GM23248 (cell line): Measurements from ENCODE around the gene CCND1. TPM values are rescaled to one million over a fixed set of nuclear protein-coding genes. Genes with fewer than 3 reads are reported as not detected.

Experiments used
- DNase-seq: peaks from one replicate; pipeline ENCODE4 v3.0.0-alpha.2; 2015
- H2AFZ ChIP-seq: fragments of 200-600 bp; sonication (generic); 2 replicates; pipeline ENCODE4 v1.6.1; 2016; ENCODE audit warnings: antibody characterized with exemption
- H3F3A ChIP-seq: fragments of 200-600 bp; sonication (generic); 2 replicates; pipeline ENCODE4 v1.6.1; 2016; ENCODE audit warnings: mild to moderate bottlenecking, antibody characterized with exemption, mixed run types; ENCODE audit not compliant: insufficient read depth
- H3K27ac ChIP-seq: fragments of 200-600 bp; sonication (generic); 2 replicates; pipeline ENCODE4 v1.5.1; 2016; ENCODE audit warnings: mild to moderate bottlenecking
- H3K27me3 ChIP-seq: fragments of 200-600 bp; sonication (generic); replicated peaks from 2 replicates; pipeline ENCODE4 v1.6.1; 2016; ENCODE audit warnings: mild to moderate bottlenecking; ENCODE audit not compliant: insufficient read depth
- H3K36me3 ChIP-seq: fragments of 200-600 bp; sonication (generic); 2 replicates; pipeline ENCODE4 v1.6.1; 2016; ENCODE audit warnings: low read depth, mild to moderate bottlenecking
- H3K4me1 ChIP-seq: fragments of 200-600 bp; sonication (generic); 2 replicates; pipeline ENCODE4 v1.6.1; 2016; ENCODE audit warnings: mild to moderate bottlenecking; ENCODE audit not compliant: insufficient read depth
- H3K4me2 ChIP-seq: fragments of 200-600 bp; sonication (generic); one replicate; pipeline ENCODE4 v1.6.1; 2016; ENCODE audit warnings: mild to moderate bottlenecking; ENCODE audit not compliant: unreplicated experiment
- H3K4me3 ChIP-seq: fragments of 200-600 bp; sonication (generic); 2 replicates; pipeline ENCODE4 v1.5.1; 2016; ENCODE audit warnings: mild to moderate bottlenecking
- H3K79me2 ChIP-seq: fragments of 200-600 bp; sonication (generic); 2 replicates; pipeline ENCODE4 v1.6.1; 2016; ENCODE audit warnings: mild to moderate bottlenecking; ENCODE audit not compliant: insufficient read depth
- H3K9ac ChIP-seq: fragments of 200-600 bp; sonication (generic); 2 replicates; pipeline ENCODE4 v1.6.1; 2016; ENCODE audit warnings: mild to moderate bottlenecking
- H3K9me2 ChIP-seq: fragments of 200-600 bp; sonication (generic); 2 replicates; pipeline ENCODE4 v1.6.1; 2016; ENCODE audit warnings: mixed run types, mild to moderate bottlenecking, moderate library complexity; ENCODE audit not compliant: insufficient read depth
- H3K9me3 ChIP-seq: fragments of 200-600 bp; sonication (generic); one replicate; pipeline ENCODE4 v1.6.1; 2017; ENCODE audit warnings: low read depth
- H4K20me1 ChIP-seq: fragments of 200-600 bp; sonication (generic); 2 replicates; pipeline ENCODE4 v1.6.0; 2016; ENCODE audit not compliant: insufficient read depth
- EZH2 ChIP-seq: fragments of 200-600 bp; sonication (generic); IDR thresholded peaks from 2 replicates; pipeline ENCODE4 v1.6.1; 2018; ENCODE audit warnings: antibody characterized with exemption, mild to moderate bottlenecking; ENCODE audit not compliant: insufficient read depth, poor library complexity, severe bottlenecking
- EZH2phosphoT487 ChIP-seq: fragments of 200-600 bp; sonication (generic); IDR thresholded peaks from 2 replicates; pipeline ENCODE4 v1.6.1; 2018; ENCODE audit warnings: antibody characterized with exemption, moderate library complexity, mild to moderate bottlenecking, low read depth; ENCODE audit not compliant: insufficient read depth
- WGBS, 2 experiments: methylation state at CpG; one replicate each; pipeline ENCODE4 v1.1.6; 2015 to 2017; ENCODE audit warnings: low lambda C conversion rate in 2 of 2, low coverage in 1 of 2; ENCODE audit errors: missing lambda C conversion rate in 2 of 2; 5-methylcytosine and 5-hydroxymethylcytosine counted together
- in situ Hi-C: fragments of 300-500 bp; cut with MboI; formaldehyde crosslinking; loops from 2 replicates; pipeline ENCODE4 v1.15.0; 2020
- polyA plus RNA-seq: library from polyadenylated mRNA; unstranded; fragments of >200 nt; fragmentation: Nextera tagmentation; extraction: Ambion mirVana; gene quantifications from 2 replicates; pipeline ENCODE4 v1.2.1, GENCODE V29; 2016
- total RNA-seq: library from RNA; depleted of rRNA; stranded (reverse); fragments of >200 nt; shearing (Covaris generic); gene quantifications from 2 replicates; pipeline ENCODE4 v1.2.3, GENCODE V29; 2014

The CCND1 gene
- total and polyA plus RNA-seq, 2 experiments from 2014 or later: 695 to 1,097 TPM

DNA sequence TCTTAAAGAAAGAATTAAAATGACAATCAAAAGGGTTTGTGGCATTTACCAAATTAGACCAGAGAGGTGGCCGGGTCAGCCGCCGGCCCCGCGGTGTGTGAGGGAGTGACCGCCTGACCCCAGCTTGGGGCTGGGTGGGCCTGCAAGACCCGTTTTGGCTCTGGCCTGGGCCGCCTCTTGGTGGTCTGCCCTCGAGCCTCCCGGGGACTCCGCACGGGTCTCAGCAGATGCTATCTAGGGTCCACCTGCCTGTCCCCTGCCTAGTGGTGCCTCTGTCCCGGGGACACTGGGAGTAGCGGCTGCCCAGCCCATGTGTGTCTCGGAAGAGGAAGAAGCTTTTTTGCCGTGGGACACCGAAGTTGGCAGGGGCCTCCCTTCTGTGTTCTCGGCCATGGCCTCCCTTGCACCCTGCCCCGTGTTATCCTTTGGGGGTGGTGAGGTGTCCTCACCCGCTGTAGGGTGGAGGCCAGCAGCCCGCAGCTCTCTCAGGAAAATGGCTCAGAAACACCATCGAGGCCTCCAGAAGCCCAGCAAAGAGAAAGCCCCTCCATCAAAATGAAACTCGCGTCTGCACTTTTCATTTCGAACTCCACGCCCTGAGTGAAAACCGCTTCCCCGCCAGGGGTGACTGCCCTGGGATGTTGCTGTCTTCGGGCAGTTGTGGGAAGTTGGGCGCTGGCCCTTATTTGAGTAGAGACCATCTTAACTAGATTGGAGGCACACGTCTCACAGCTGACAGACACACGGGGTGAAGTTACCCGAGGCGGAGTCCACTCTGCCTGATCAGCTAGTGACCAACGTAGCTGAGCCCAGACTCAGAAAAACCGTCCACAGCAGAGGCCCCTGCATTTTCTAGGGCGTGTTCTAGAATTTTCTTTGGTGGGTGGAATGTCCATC lies 8.0 kb downstream of the CCND1 start:
- Histone ChIP-seq H3K4me2 (no peak overlapping the region), H3K4me1 (peaks cover 5% of the 10 kb centered on the region; the same call in 1 of the 2 replicates), H3K9ac (no peak overlapping the region), H3K4me3 (no peak overlapping the region), H3K27ac (0 out of 2 replicates have a peak overlapping the region, but pooled peaks have one; percentile 21), H2AFZ (no peak overlapping the region), H3K9me2 (no peaks in the 10 kb centered on the region), H3F3A (peaks cover 85% of the 10 kb centered on the region), H3K9me3 (no peaks in the 10 kb centered on the region), H4K20me1 (peaks cover 11% of the 10 kb centered on the region), H3K27me3 (no peaks in the 10 kb centered on the region), H3K79me2 (peaks cover 71% of the 10 kb centered on the region), H3K36me3 (peaks cover 83% of the 10 kb centered on the region)
- TF ChIP-seq EZH2phosphoT487 (no peak), EZH2 (no peak)
- 93 to 94% methylated on average over 33 to 37 of the region's 37 CpGs for WGBS, 2 experiments
- peak; percentile 21 for DNase-seq
- in situ Hi-C loops: no loop called here

DNA sequence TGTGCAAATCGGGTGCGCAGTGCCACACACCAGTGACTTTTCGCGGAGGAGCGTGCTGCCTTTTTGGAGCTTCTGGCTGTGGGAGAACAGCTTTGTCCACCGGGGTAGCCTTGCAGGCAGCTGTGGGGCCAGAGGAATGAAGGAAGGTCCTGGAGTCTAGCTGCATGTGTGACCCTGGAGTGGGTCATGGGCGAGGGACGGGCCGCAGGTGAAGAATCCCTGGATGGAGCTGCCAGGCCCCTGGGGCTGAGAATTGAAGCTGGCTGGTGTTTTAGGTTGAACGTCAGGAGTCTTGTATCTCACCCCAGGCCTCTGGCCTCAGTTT lies 8.6 kb downstream of the CCND1 start:
- Histone ChIP-seq H3K9ac (no peak overlapping the region), H3K9me3 (no peaks in the 10 kb centered on the region), H3K79me2 (peaks cover 65% of the 10 kb centered on the region), H3K27me3 (no peaks in the 10 kb centered on the region), H3K36me3 (peaks cover 87% of the 10 kb centered on the region), H3K27ac (0 out of 2 replicates have a peak overlapping the region, but pooled peaks have one; percentile 15), H3F3A (peaks cover 90% of the 10 kb centered on the region), H3K4me2 (no peak overlapping the region), H3K9me2 (no peaks in the 10 kb centered on the region), H4K20me1 (peaks cover 11% of the 10 kb centered on the region), H3K4me1 (peaks cover 3% of the 10 kb centered on the region; the same call in 1 of the 2 replicates), H3K4me3 (no peak overlapping the region), H2AFZ (no peak overlapping the region)
- in situ Hi-C loops: no loop called here
- DNase-seq: no peak
- WGBS, 2 experiments: 94 to 96% methylated on average over 10 of the region's 10 CpGs
- TF ChIP-seq EZH2 (no peak), EZH2phosphoT487 (no peak)

DNA sequence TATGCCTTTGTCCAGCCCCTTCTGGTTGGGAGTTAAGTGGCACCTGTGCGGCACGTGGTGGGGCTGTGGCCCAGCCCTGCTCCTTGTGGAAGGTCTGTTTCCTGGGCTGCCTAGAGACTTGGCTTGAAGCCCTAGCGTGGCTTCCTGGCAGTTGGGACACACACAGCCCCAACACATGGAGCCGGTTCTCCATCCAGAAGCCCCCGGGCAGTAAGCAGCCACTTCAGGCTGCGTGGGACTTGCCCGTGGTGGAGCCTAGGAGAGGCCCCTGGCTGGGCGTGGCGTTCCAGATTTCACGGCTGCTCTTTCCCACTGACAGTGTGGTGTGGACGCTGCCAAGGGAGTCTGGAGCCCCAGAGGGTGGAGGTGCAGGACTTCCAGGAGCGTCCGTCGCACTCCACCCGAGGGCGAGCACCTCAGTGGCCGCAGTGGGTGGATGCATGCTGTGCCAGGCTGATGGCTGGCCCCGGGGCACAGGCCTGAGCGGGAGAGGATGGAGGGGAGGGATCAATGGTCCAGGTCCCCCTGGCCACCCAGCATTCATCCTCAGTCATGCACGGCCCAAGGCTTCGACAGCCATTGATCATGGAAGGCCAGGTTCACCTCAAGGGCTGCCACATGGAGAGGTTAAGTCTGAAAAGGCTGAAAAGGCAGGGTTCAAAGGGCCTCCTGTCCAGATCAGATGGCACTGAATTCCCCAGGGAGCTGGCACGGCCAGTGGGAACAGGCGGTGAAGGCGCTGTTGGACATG lies 9.3 kb downstream of the CCND1 start:
- no peak overlapping the region for H3K4me2 ChIP-seq
- H2AFZ ChIP-seq: no peak overlapping the region
- H3K4me3 ChIP-seq: no peak overlapping the region
- DNase-seq: peak; percentile 41
- H3K9me3 ChIP-seq: no peaks in the 10 kb centered on the region
- in situ Hi-C loops: no loop called here
- peak overlapping the region; percentile 15 for H3K27ac ChIP-seq
- TF ChIP-seq EZH2 (no peak), EZH2phosphoT487 (no peak)
- H4K20me1 ChIP-seq: peaks cover 11% of the 10 kb centered on the region
- WGBS, 2 experiments: 84 to 87% methylated on average over 22 to 24 of the region's 24 CpGs
- H3K36me3 ChIP-seq: peaks cover 86% of the 10 kb centered on the region
- no peak overlapping the region for H3K9ac ChIP-seq
- no peaks in the 10 kb centered on the region for H3K27me3 ChIP-seq
- H3K9me2 ChIP-seq: no peaks in the 10 kb centered on the region
- peaks cover 57% of the 10 kb centered on the region for H3K79me2 ChIP-seq
- H3F3A ChIP-seq: peaks cover 91% of the 10 kb centered on the region
- H3K4me1 ChIP-seq: no peaks in the 10 kb centered on the region; the same call in 1 of the 2 replicates

- in situ Hi-C loops: no loop called here
- no peaks in the 10 kb centered on the region for H3K9me2 ChIP-seq
- H3F3A ChIP-seq: peaks cover 91% of the 10 kb centered on the region
- no peak for TF ChIP-seq EZH2phosphoT487
- TF ChIP-seq EZH2: no peak
- H2AFZ ChIP-seq: no peak overlapping the region
- peak overlapping the region; percentile 15; the same call in 1 of the 2 replicates for H3K27ac ChIP-seq
- 87 to 93% methylated on average over 14 to 23 of the region's 23 CpGs for WGBS, 2 experiments
- H3K36me3 ChIP-seq: peaks cover 82% of the 10 kb centered on the region
- peaks cover 11% of the 10 kb centered on the region for H4K20me1 ChIP-seq
- H3K9ac ChIP-seq: no peak overlapping the region
- no peak for DNase-seq
- H3K79me2 ChIP-seq: peaks cover 51% of the 10 kb centered on the region
- H3K4me1 ChIP-seq: no peaks in the 10 kb centered on the region
- no peak overlapping the region for H3K4me2 ChIP-seq
- H3K4me3 ChIP-seq: no peak overlapping the region
- H3K27me3 ChIP-seq: no peaks in the 10 kb centered on the region
- H3K9me3 ChIP-seq: no peaks in the 10 kb centered on the region
Measured at GRCh38 chr11:69650832-69651344, 9.9 kb downstream of the CCND1 start.
